ENCODE measurements around the gene CDK11A.
A peak's percentile ranks its signal among the peaks of the same experiment; 100 is the strongest.
"Not testable (repeated sequence)": the region's sequence is repeated elsewhere in the genome, so short reads cannot be mapped to it uniquely, and the experiment has no call there.

CDK11A gene

DNA sequence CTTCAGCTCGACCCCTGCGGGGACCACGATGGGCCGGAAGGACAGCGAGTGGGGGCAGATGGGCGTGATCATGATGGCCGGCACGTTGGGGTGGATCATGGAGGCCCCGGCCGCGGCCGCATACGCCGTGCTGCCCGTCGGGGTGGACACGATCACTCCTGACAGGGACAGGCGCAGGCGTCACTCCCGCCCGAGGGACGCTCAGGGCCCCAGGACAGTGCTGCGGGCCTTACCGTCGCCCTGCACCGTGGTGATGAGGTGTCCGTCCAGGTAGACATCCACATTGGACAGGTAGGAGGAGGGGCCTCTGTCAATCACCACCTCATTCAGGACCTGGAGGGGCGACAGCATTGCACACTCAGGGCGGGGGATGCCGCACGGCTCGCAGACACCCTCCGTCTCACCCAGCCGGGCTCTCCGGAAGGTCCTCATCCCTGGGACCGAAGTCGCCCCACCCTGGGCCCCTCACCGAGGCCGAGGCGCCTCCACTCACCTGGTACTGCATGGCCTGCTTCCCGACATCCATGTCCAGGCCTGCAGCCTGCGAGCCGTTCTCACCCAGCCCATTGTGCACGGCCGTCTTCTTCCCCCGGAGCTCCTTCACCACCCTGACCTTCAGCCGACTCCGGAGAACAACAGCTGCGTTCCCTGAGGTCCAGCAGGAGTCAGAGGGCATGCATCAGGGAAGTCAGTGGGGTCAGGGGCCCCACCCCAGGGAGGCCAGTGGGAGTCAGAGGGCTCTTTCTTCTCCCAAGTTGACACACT, 30.1 kb upstream of the CDK11A start:
- DNase-seq: no peak

DNA sequence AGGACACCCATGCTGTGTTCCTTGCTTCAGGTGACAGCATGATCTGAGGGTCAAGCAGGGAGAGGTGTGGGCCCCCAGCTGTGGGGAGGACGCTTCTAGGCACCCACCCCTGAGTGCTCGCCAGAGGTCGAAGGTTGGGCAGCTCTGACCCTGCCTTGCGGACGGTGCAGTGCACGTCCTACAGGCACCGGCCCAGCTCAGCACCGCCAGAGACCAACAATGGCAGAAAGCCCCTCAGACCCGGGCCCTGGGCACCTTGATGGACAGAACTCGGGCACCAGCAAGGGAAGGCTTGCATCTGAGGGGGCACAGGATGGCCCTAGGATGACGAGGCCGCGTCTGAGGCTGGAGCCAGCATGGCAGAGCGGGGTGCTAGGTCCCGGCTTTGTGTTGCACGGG, 29.4 kb upstream of the CDK11A start:
- DNase-seq: no peak

DNA sequence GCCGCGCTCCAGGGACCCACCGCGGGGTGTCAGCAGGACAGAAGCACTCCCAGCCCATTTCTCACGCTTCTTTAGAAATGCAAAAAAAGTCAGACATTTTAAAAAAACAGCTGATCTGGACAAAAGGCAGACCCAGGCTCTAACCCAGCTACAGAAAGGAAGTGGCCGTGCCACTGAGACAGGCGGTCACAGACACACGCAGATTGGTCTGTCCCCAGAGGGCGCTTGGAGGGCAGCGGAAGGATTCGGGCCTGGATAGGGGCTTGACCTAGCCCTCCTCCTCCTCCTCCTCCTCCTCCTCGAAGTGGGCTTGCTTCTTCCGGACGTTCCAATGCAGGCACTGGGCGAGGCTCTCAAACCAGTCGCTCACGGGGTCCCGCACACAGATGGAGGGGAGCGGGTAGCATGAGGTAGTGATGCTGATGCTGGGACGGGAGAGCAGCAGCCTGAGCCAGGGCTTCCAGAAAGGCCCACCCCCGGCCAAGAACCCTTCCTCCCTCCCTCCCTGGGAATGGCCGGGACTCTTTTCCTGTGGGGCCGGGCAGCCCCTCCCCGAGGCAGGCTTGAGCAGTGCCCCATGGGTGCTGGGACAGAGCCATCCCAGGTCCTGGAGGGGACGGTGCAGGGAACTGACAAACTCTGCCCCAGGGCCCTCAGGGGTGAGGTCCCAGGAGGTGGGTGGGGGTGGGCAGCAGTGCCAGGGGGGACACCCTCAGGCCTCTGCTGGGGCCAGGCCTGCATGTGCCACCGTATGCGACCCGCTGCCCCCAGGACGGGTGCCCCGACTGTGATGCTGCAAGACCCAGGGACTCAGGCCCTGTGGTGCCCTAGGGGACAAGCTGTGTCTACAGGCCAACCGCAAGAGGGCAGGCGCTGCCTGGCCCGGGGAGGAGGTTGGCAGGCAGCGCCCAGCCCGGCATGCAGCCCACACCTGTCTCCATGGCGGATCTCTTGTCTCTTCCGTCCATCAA, 28.8 kb upstream of the CDK11A start:
- DNase-seq: no peak

DNA sequence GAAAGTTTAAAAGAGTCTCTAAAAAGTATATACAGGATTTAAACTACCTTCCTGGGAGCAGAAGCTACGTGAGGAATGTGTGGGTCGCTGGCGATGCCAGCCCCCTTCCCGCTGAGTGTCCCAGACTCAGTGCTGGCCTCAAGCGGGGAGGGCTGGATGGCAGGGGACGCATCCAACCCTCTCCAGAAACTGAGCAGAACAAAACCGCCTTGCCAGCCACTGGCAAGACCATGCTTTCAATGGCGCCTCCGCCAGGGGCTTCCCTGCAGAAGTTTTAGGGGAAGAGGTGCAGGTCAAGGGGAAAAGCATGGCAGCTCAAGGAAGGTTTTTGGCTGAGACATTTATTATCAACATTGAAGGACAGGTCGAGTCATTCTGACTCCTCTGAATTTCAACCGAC, 28.0 kb upstream of the CDK11A start:
- no peak for DNase-seq

DNA sequence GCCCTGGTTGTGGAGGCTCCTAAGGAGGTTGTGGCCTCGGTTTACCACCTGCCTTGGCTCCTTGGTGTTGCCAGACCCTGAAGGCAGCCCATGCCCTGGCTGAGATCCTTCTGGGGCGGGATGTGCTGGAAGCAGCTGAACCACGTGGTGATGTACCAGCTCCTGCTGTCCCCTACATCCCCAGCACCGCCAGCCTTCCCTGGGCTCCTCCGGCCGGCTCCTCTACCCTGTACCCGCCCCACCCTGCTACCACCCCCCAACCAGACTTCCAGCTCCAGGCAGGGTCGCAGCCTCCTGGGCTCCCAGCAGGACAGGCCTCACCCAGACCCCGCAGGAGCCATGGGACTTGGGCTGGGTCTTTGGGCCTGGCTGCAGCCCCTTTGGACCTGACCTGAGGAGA, 25.8 kb upstream of the CDK11A start:
- DNase-seq: not testable (repeated sequence)

DNA sequence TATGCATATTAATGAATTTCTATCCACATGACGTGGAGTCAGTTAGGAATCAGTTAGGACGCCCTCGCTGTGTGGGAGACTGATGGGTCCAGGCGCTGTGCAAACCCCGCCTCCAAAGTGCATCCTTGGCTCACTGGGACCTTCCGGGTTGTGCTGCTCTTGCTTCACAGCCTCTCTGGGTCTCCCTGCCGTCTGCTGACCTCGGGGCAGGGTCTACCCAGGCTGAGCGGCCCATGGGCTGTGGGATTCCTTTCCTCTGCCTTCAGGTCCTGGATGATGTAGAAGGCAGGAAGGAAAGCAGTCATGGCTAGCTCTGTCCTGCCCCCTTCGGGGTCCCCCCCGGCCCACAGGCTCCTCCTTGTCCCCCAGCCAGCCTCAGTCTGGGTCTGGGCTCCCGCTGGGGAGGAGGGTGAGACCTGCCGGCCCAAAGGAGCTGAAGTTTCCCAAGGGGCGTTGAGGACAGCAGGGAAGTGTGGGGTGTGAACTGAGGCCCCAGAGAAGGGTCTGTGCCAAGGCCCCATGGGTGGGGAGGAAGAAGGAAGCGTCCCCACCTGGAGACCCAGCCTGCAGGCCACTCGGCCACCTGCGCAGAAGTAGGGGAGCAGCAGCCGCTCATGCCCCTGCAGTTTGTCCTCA, 24.6 kb upstream of the CDK11A start:
- no peak for DNase-seq

DNA sequence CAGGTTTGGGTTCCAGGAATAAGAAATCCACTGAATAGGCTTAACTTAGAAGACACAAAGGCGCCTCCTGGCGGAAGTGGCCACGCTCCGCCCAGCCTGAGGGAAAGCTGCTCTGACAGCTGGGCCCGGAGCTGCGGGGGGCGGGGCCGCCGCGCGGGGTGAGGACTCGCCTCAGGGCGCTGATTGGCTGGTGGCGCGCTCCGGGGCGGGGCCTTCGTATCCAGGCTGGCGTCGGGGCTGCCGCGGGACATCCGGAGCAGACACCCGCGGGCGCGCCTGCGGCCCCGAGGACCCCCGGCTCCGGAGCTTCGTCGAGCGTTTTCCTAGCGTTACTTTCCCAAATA, 22.4 kb upstream of the CDK11A start:
- DNase-seq: not testable (repeated sequence)

DNA sequence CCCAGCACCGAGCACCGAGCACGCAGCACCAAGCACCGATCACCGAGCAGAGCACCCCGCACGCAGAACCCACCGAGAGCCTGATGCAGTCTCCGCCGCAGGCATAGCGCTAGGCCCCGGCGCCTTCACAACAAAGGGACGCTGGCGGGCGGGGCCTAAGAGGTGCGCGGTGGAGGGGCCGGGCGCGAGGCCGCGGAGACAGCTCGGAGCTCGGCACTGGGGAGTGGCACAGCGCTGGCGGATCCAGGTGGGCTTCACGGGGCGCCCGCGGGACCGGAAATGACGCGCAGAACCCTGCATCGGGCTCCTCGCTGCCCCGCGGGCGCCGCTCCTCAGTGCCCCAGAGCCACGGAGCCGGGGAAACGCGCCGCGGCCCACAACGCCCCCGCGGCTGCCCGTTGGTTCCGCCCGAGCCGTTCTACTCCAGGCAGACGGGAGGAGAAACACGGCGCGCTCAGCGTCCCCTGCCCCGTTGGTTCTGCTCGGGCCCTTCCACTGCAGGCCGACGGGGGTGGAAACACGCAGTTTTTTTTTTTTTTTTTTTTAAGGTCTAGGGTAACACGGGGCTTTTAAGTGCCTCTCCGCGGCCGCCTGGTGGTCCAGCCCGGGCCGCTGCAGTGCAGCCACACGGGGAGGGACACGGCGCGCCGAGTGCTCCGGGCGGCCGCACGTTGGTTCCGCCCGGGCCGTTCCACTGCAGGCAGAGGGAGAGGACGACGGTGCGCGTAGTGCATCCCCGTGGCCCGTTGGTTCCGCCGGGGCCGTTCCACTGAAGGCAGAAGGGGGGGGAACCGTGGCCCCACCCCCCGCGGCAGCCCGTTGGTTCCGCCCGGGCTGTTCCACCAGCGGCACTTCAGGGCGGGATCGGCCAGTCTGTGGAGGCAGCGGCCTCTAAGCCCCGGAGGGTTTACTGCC, 21.8 kb upstream of the CDK11A start:
- peak in 1 of 2 experiments; percentile 35 for DNase-seq

DNA sequence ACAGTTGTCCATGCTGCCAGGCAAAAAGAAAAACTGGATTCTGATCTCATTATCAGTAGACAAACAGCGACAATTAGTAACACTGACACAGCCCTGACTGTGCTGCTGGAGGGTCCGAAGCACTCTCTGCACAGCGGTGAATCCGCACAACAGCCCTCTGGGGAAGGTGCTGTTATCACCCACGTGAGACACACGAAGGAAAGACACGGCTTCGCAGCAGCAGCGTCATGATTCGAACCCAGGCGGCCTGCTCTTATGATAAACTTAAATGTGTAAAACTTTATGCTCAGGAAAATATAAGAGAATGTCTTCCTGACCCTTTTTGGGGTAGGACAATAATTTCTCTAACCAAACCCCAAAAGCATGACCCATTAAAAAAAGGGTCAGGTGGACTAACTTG, 18.4 kb upstream of the CDK11A start:
- DNase-seq: not testable (repeated sequence)

DNA sequence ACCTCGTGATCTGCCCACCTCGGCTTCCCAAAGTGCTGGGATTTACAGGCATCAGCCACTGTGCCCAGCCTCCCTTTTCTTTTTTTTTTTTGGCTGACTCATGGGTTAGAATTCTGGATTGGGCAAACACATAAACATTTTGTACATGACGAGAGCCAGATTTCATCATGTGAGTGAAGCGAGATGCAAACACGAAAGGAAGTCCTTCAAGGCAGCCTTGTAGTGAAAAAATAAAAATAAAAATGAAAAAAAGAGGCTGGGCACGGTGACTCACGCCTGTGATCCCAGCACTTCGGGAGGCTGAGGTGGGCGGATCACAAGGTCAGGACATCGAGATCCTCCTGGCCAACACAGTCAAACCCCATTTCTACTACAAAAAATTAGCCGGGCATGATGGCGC, 16.9 kb upstream of the CDK11A start:
- not testable (repeated sequence) for DNase-seq

DNA sequence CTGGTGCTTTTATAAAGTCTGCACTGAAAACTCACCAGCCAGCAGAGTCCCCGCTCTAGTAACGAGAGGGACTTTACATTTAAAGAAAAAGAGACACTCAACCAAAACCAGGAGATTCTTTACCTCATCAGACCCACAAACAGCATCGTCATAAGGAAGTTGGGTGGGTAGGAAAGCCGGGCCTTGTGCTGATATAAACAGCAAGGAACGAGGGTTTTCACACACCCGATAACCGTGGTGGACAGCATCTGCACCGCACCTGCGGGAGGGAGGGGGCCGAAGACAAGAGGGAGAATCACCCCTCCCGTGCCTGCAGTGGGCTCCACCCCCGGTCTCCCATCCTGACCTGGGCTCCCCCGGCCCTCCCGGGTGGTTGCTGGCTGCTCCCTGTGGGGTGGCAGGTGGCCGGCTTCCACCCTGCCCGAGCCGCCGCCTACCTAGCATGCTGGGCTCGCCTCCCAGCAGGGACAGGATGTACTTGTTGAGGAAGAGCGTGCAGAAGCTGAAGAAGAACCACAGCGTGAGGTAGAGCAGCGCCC, 14.7 kb upstream of the CDK11A start:
- DNase-seq: not testable (repeated sequence)

DNA sequence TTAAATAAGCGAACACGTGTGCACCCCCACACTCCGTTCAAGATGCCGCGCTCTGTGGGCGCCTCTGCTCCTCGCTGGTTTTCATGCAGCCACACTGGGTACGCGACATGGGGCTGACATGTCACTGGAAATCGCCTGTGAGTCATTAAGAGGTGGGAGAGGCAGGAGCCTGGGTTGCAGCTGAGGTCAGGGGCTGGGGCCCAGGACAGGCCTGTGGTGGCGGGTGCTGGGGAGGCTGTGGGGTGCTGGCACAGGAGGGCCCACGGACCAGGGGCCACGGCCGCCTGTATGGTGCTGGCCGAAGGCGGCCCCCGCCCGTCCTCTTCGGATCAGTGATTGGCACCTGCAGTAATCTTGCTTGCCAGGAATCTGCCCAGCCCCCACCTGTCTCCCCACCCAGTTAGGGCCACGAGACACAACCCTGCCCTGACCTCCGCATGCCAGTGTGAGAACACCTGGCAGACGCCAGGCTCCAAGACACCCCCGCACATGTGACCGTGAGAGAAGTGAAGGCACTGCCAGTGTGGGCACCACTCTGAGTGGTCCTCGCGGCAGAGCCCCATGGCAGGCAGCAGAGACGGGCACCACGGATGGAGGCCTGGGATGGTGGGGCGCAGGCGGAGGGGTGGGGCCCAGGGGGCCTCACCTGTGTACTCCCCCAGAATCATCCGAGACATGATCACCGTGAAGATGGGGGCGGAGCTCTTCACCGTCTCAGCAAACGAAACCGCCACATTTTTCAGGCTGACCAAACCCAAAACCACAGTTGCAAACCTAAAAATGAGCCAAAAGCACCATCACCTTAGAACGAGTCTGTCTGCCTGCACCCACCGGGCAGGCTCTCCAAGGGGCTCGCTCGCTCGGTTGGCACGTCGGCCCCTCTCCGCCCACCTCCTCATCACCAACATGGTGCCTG, 13.8 kb upstream of the CDK11A start:
- not testable (repeated sequence) for DNase-seq

DNA sequence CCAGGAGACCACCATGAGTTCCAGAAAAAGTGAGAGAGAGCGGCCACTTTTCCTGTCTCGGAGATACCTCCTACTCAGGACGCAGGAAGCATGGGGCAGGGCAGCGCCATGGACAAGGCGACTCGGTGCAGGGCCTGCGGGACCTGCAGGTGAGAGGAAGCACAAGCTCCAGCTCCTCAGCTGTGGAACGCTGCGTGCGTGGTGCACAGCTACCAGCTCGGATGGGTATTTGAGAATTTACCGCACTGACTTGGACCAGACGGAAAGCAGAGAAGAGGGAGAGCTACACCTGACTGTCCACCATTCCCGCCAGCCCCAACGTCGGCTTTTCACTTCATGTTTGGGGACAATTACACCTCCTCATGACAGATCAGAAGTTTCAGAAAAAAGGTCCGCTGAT, 8.2 kb upstream of the CDK11A start:
- no peak for DNase-seq

DNA sequence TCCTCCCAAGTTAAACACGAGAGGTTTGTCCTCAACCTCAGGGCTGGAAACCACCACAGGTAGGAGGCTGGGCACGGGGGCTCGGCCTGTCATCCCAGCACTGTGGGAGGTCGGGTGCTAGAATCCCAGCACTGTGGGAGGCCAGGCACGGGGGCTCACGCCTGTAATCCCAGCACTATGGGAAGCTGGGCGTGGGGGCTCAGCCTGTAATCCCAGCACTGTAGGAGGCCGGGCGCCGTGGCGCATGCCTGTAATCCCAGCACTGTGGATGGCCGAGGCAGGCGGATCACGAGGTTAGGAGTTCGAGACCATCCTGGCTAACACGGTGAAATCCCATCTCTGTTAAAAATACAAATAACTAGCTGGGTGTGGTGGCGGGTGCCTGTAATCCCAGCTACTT, 6.7 kb upstream of the CDK11A start:
- DNase-seq: no peak

DNA sequence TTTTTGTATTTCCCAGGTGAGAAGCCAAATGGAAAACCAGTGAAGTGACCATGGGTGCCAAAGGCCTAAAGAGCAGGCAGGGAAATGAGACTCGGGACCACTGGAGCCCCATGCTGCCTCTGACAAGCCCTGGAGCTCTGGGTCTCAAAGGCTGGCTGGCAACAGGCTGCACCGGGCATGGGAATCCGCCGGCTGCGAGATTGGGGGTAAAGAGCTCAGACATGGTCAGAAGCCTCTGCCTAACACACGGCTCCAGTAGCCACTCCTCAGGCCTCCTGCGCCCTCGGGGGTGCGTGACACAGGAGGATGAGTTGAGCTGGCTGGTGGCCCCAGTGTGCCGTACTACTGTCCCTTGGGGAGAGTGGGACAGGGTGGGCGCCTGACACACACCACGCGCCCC, 6.1 kb upstream of the CDK11A start:
- not testable (repeated sequence) for DNase-seq

DNA sequence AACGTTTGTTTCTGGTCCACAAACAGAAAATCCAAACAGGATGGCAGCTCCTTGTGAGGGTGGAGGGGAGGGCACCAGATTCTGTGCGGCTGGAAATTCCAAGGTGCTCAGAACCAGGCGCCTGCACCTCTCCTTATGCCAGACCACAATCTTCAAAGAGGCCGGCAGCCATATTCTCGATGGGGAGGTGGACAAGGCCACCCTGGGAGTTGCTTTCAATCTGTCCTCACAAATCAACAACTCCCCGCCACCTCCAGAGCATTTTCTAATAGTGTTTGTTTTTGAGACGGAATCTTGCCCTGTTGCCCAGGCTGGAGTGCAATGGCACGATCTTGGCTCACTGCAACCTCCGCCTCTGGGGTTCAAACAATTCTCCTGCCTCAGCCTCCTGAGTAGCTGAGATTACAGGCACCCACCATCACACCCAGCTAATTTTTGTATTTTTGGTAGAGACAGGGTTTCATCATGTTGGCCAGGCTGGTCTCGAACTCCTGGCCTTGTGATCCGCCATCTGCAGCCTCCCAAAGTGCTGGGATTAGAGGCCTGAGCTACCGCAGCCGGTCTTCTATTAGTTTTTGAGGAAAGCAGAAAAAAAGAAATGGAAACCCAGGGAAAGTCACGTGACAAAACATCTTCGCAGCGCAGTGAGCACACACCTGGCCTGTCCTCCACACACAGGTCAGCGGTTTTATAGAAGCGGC, 5.1 kb upstream of the CDK11A start:
- not testable (repeated sequence) for DNase-seq

DNA sequence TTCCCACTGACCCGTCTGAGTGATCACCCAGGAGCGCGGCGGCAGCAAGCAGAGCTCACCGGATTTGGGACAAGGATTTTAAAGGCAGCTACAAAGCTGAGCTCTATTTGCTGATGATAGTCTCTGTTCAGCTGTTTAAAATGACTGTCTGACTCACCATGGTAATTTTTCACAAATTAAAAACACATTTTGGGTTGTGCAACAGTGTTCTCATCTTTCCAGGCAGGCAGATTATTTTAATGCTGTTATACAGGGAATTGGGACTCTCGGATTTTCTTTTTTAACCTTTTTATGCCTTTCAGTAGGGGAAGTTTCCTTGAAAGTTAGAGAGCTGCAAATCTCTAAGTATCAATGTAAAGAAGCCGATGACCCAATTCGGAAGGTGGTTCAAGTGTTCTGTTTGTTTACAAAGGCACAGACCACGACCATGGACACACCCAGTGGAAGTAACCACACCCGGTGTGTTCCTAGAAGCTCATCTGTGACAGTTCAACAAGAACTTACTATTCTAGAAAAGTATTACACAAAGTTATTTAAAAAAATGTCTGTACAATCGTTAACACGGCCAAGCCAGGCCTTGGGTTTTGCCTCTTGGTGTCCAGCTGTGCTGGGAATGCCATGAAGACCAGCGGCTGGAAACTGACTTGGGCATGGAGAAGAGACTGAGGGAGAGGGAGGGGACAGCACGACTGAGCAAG, 4.3 kb upstream of the CDK11A start:
- DNase-seq: not testable (repeated sequence)

DNA sequence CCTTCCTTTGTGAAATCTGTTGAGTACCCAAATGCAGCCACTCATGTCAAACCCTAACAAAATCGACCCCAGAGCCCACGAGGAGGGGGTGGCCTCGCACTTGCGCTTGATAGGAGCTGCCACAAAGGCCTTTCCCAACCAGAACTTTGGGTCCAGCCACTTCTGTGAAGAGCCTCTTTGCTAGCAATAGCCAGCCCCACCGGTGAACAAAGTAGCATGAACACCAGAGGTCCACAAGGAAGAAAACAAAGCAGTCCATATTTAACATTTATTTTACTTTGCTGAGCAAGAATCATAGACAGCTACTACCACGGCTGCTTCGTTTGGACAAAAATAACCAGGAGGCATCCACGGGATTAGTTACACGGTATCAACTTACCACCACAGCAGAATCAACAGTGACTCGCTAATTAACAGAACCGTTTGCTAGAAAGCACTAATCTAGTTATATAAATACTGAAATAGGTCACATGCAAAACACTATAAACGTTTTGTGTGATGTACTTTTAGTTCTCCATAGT, 3.0 kb upstream of the CDK11A start:
- not testable (repeated sequence) for DNase-seq

DNA sequence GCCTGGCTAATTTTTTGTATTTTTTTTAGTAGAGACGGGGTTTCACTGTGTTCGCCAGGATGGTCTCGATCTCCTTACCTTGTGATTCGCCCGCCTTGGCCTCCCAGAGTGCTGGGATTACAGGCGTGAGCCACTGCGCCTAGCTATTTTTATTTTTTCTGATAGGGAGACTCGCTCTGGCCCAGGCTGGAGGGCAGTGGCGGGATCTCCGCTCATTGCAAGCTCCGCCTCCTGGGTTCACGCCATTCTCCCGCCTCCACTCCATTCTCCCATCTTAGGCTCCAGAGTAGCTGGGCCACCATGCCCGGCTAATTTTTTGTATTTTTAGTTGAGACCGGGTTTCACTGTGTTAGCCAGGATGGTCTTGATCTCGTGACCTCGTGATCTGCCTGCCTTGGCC, 1.9 kb upstream of the CDK11A start:
- not testable (repeated sequence) for DNase-seq

All from cerebellar nuclear complex (tissue), 1 donor.